WI38 (cell line): Measurements from ENCODE around the gene ANTXRL.
A peak's percentile ranks its signal among the peaks of the same experiment; 100 is the strongest.

Experiments used
- H3K4me3 ChIP-seq: 2 replicates; pipeline ENCODE4 v1.5.1; 2011; ENCODE audit warnings: low read depth, mild to moderate bottlenecking, control low read depth, low read length
- CTCF ChIP-seq: IDR thresholded peaks from 2 replicates; pipeline ENCODE4 v1.5.1; 2012; ENCODE audit warnings: low read depth, mild to moderate bottlenecking, control low read depth, low read length

ANTXRL gene

GRCh38 chr10:46283580-46284285 is 3.1 kb upstream of the ANTXRL start:
- H3K4me3 ChIP-seq: no peak overlapping the region; the same call in 1 of the 2 replicates
- no peak for TF ChIP-seq CTCF

GRCh38 chr10:46284286-46285229 is 2.2 kb upstream of the ANTXRL start:
- peak overlapping the region; percentile 70 for H3K4me3 ChIP-seq
- no peak for TF ChIP-seq CTCF

- no peak for TF ChIP-seq CTCF
- H3K4me3 ChIP-seq: peak overlapping the region; percentile 70
Measured at GRCh38 chr10:46285300-46285699, 1.5 kb upstream of the ANTXRL start.

- TF ChIP-seq CTCF: no peak
- H3K4me3 ChIP-seq: no peak overlapping the region
Measured at GRCh38 chr10:46285966-46286620, 704 bp upstream of the ANTXRL start.

GRCh38 chr10:46287846-46288477 is 1.2 kb downstream of the ANTXRL start:
- no peak for TF ChIP-seq CTCF
- H3K4me3 ChIP-seq: no peak overlapping the region

- no peak overlapping the region for H3K4me3 ChIP-seq
- no peak for TF ChIP-seq CTCF
Measured at GRCh38 chr10:46288601-46289206, 1.9 kb downstream of the ANTXRL start.
